Natural killer cell (primary cell): Measurements from ENCODE around the gene PEX3. TPM values are rescaled to one million over a fixed set of nuclear protein-coding genes. Genes with fewer than 3 reads are reported as not detected.

Source experiments
- ATAC-seq, 3 donors: fragments of 150-1000 bp in 2 of 3; fragments of 200-7000 bp in 1 of 3; cut with Tn5 transposase; 1 replicate in 1 of 3; 2 replicates in 2 of 3; pipeline ENCODE4 v1.10.0; 2021; ENCODE audit warnings: mild to moderate bottlenecking in 2 of 3, moderate library complexity in 2 of 3
- DNase-seq, 2 donors: peaks; one replicate each; pipeline versions ENCODE4 v3.0.0 to v3.0.0-alpha.2; 2013 to 2021; ENCODE audit warnings: mixed read lengths in 1 of 2
- H3K27ac ChIP-seq: one replicate; pipeline ENCODE4 v1.5.1; 2013; ENCODE audit warnings: mild to moderate bottlenecking, low read length
- H3K27me3 ChIP-seq: one replicate; pipeline ENCODE4 v1.6.1; 2013; ENCODE audit warnings: low read length; ENCODE audit not compliant: control insufficient read depth, insufficient read depth
- H3K36me3 ChIP-seq: one replicate; pipeline ENCODE4 v1.6.1; 2013; ENCODE audit warnings: low read length; ENCODE audit not compliant: control insufficient read depth, insufficient read depth
- H3K4me1 ChIP-seq: one replicate; pipeline ENCODE4 v1.6.1; 2013; ENCODE audit warnings: low read length; ENCODE audit not compliant: control insufficient read depth, insufficient read depth
- H3K4me3 ChIP-seq: one replicate; pipeline ENCODE4 v1.5.1; 2013; ENCODE audit warnings: low read length
- H3K9me3 ChIP-seq: one replicate; pipeline ENCODE4 v1.6.1; 2013; ENCODE audit warnings: low read length; ENCODE audit not compliant: control insufficient read depth, insufficient read depth
- H3K27ac Mint-ChIP-seq, 2 donors: one replicate each; pipeline ENCODE4 v1.8.0; 2022; ENCODE audit warnings: mild to moderate bottlenecking in 2 of 2, mixed read lengths in 2 of 2, moderate library complexity in 1 of 2
- H3K27me3 Mint-ChIP-seq, 2 donors: one replicate each; pipeline ENCODE4 v1.8.0; 2022; ENCODE audit warnings: low read depth in 2 of 2, mixed read lengths in 2 of 2
- H3K36me3 Mint-ChIP-seq: one replicate; pipeline ENCODE4 v1.8.0; 2022; ENCODE audit warnings: mixed read lengths
- H3K4me1 Mint-ChIP-seq, 2 donors: one replicate each; pipeline ENCODE4 v1.8.0; 2022; ENCODE audit warnings: mixed read lengths in 2 of 2
- H3K4me3 Mint-ChIP-seq: one replicate; pipeline ENCODE4 v1.8.0; 2022; ENCODE audit warnings: mild to moderate bottlenecking, moderate library complexity, mixed read lengths
- H3K9me3 Mint-ChIP-seq, 2 donors: one replicate each; pipeline ENCODE4 v1.8.0; 2022; ENCODE audit warnings: mixed read lengths in 2 of 2
- WGBS: methylation state at CpG from one replicate; pipeline ENCODE4 v1.1.7; 2013; ENCODE audit warnings: missing lambda C conversion rate; ENCODE audit not compliant: insufficient coverage; 5-methylcytosine and 5-hydroxymethylcytosine counted together
- intact Hi-C: fragments of 100-400 bp; cut with micrococcal nuclease; formaldehyde crosslinking; loops from one replicate; pipeline ENCODE4 v1.14.2; 2022
- total RNA-seq, 4 donors: library from RNA; stranded (reverse); fragments of 120-200 nt in 1 of 4; gene quantifications; one replicate each; pipeline versions ENCODE4 v1.2.3 to v1.2.4, GENCODE V29; 2013 to 2022
- TF ChIP-seq, protein P1 (sequence below): fragments of 200-600 bp; IDR thresholded peaks from one replicate; pipeline ENCODE4 v1.8.0; 2022; ENCODE audit warnings: antibody characterized with exemption

PEX3 gene
- total RNA-seq, 3 donors from 2014 or later (not counting 1 experiment from before 2014, with no cell fraction given): 10.2 to 16.0 (median 14.2) TPM

DNA sequence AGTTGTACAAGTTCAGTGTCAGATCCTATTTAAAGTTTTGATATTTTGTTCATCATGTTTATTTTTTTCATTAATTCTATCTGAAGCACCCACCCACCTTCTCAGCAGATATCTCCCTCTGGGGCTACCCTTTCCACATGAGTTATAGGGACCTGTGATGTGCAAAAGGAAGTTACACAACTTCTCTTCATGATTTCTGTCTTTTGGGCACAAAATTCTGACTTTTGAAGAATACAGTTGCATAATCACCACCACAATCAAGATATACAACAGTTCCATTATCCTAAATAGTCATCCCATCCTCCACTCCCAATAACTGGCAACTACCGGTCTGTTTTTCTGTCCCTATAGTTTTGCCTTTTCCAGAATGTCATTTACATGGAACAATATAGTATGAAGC, 74.8 kb downstream of the PEX3 start:
- Mint-ChIP-seq H3K27me3 (no peaks in the 10 kb centered on the region), H3K27ac (no peak overlapping the region), H3K9me3 (no peaks in the 10 kb centered on the region), H3K4me1 (peaks cover 8 to 9% of the 10 kb centered on the region in 2 donors), H3K36me3 (no peaks in the 10 kb centered on the region), H3K4me3 (no peak overlapping the region)
- no peak overlapping the region for H3K27ac ChIP-seq
- H3K4me3 ChIP-seq: no peak overlapping the region
- WGBS: 92% methylated on average over 1 of the region's 1 CpG
- intact Hi-C loops: no loop called here
- no peaks in the 10 kb centered on the region for H3K9me3 ChIP-seq
- peaks cover 3% of the 10 kb centered on the region for H3K4me1 ChIP-seq
- ATAC-seq (no peak), DNase-seq (no peak)
- H3K36me3 ChIP-seq: no peaks in the 10 kb centered on the region
- TF ChIP-seq, protein P1, sequence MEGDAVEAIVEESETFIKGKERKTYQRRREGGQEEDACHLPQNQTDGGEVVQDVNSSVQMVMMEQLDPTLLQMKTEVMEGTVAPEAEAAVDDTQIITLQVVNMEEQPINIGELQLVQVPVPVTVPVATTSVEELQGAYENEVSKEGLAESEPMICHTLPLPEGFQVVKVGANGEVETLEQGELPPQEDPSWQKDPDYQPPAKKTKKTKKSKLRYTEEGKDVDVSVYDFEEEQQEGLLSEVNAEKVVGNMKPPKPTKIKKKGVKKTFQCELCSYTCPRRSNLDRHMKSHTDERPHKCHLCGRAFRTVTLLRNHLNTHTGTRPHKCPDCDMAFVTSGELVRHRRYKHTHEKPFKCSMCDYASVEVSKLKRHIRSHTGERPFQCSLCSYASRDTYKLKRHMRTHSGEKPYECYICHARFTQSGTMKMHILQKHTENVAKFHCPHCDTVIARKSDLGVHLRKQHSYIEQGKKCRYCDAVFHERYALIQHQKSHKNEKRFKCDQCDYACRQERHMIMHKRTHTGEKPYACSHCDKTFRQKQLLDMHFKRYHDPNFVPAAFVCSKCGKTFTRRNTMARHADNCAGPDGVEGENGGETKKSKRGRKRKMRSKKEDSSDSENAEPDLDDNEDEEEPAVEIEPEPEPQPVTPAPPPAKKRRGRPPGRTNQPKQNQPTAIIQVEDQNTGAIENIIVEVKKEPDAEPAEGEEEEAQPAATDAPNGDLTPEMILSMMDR: no peak
- H3K27me3 ChIP-seq: no peaks in the 10 kb centered on the region

DNA sequence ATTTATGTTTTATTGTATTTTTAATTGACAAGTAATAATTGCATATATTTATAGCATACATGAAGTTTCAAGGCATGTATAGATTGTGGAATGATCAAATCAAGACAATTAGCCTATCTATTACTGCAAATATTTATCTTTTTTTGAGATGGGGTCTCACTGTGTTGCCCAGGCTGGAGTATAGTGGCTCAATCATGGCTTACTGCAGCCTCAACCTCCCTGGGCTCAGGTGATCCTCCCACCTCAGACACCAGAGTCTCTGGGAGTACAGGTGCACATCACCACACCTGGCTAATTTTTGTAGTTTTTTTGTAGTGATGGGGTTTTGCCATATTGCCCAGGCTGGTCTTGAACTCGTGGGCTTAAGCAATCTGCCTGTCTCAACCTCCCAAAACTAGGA, 77.1 kb downstream of the PEX3 start:
- no peaks in the 10 kb centered on the region for H3K9me3 ChIP-seq
- no peak overlapping the region for H3K4me3 ChIP-seq
- TF ChIP-seq, protein P1: no peak
- Mint-ChIP-seq H3K36me3 (no peaks in the 10 kb centered on the region), H3K27me3 (no peaks in the 10 kb centered on the region), H3K27ac (peak overlapping the region in 1 of 2 donors; percentile 31), H3K4me1 (peaks cover 8 to 9% of the 10 kb centered on the region in 2 donors), H3K4me3 (no peak overlapping the region), H3K9me3 (no peaks in the 10 kb centered on the region)
- intact Hi-C loops: no loop called here
- H3K4me1 ChIP-seq: peaks cover 3% of the 10 kb centered on the region
- DNase-seq: no peak
- H3K36me3 ChIP-seq: no peaks in the 10 kb centered on the region
- no peak for ATAC-seq
- WGBS: 100% methylated on average over 1 of the region's 1 CpG
- no peaks in the 10 kb centered on the region for H3K27me3 ChIP-seq
- no peak overlapping the region for H3K27ac ChIP-seq

DNA sequence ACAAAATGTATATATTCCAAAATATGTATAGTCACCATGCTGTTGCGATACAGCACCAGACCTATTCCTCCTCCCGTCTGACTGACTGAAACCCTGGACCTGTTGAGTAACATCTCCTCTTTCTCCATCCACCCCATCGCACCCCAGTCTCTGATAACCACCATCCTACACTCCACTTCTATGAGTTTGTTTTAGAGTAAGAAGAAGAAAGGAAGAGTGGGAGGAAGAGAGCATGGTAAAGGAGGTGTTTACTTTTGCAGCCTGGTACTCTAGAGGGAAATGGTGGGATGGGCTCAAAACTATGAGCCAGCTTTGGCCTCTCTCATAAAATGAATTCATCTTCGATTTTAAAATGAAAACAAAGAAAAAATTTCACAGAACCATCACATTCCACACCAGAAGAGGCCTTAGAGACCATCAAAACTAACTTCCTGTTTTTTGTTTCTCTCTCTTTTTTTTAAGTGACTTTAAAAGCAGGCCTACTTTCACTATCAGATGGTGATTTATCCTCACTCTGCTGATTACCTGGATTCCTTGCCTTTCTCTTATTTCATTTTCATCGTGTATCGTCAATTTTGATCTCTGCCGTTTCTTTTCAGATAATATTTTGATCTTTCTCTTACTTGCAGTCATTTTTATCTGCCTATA, 77.7 kb downstream of the PEX3 start:
- H3K4me3 Mint-ChIP-seq: no peak overlapping the region
- no peaks in the 10 kb centered on the region for H3K9me3 Mint-ChIP-seq
- ATAC-seq (peak in 1 of 3 donors; percentile 32), DNase-seq (peak in 1 of 2 donors; percentile 39)
- H3K4me1 Mint-ChIP-seq: peaks cover 8 to 9% of the 10 kb centered on the region in 2 donors
- H3K27me3 Mint-ChIP-seq: no peaks in the 10 kb centered on the region
- 58% methylated on average over 4 of the region's 7 CpGs for WGBS
- intact Hi-C loops: no loop called here
- TF ChIP-seq, protein P1: no peak
- Histone ChIP-seq H3K9me3 (no peaks in the 10 kb centered on the region), H3K27me3 (no peaks in the 10 kb centered on the region), H3K4me3 (no peak overlapping the region), H3K27ac (peak overlapping the region; percentile 55), H3K36me3 (no peaks in the 10 kb centered on the region), H3K4me1 (peaks cover 3% of the 10 kb centered on the region)
- peak overlapping the region; percentile 31 to 68 for H3K27ac Mint-ChIP-seq
- no peaks in the 10 kb centered on the region for H3K36me3 Mint-ChIP-seq

DNA sequence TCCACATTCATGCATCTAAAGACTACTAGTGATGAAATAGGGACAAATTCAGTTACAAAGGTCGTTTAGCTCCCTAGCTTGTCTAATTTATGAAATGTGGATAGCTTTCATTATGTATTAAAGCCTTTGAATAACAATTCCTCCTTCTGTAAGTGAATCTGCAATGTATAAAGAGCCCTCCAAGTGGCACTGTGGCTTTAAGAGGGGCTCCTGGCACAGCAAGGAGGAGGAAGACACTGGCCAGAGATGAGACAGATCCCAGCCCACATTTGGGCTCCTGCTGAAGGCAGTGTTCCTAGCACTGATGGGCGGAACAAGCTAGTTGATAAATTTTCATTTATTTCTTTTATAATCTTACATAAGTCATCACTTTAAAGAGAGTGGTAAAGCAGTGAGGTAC, 78.5 kb downstream of the PEX3 start:
- no peak overlapping the region for H3K4me3 ChIP-seq
- no peaks in the 10 kb centered on the region for H3K36me3 Mint-ChIP-seq
- intact Hi-C loops: no loop called here

More for the DNA sequence above, 78.5 kb downstream of the PEX3 start:
- peaks cover 3% of the 10 kb centered on the region for H3K4me1 ChIP-seq
- no peak overlapping the region for H3K27ac ChIP-seq
- ATAC-seq (no peak), DNase-seq (peak in 1 of 2 donors; percentile 41)
- no peaks in the 10 kb centered on the region for H3K27me3 ChIP-seq
- Mint-ChIP-seq H3K4me3 (no peak overlapping the region), H3K27ac (peak overlapping the region in 1 of 2 donors; percentile 68), H3K27me3 (no peaks in the 10 kb centered on the region), H3K4me1 (peaks cover 8 to 9% of the 10 kb centered on the region in 2 donors), H3K9me3 (no peaks in the 10 kb centered on the region)
- TF ChIP-seq, protein P1: no peak
- no CpG with 5 or more reads among the region's 2 CpGs for WGBS
- no peaks in the 10 kb centered on the region for H3K36me3 ChIP-seq
- no peaks in the 10 kb centered on the region for H3K9me3 ChIP-seq
